ENCODE results near the gene SPDYE18. TPM values are rescaled to one million over a fixed set of nuclear protein-coding genes. Genes with fewer than 3 reads are reported as not detected.
"Not testable (repeated sequence)": the region's sequence is repeated elsewhere in the genome, so short reads cannot be mapped to it uniquely, and the experiment has no call there.

Gene SPDYE18
- total RNA-seq: 0.59 TPM

GRCh38 chr7:77062557-77062956 lies at the start of gene SPDYE18:
SPDYE18 (minus strand) TSS chr7:77062558; CDS start chr7:77060512, 2,046 bp downstream.
- not testable (repeated sequence) for DNase-seq

- DNase-seq: not testable (repeated sequence)
These were observed 46.0 kb upstream of the SPDYE18 start for GRCh38 chr7:77108362-77108761.

- DNase-seq: not testable (repeated sequence)
These were observed 45.3 kb upstream of the SPDYE18 start for GRCh38 chr7:77107659-77108058.

- DNase-seq: not testable (repeated sequence)
These were observed 43.5 kb upstream of the SPDYE18 start for GRCh38 chr7:77105904-77106303.

GRCh38 chr7:77102671-77103070 lies 40.3 kb upstream of the SPDYE18 start:
- DNase-seq: not testable (repeated sequence)

- DNase-seq: not testable (repeated sequence)
These were observed 38.8 kb upstream of the SPDYE18 start for GRCh38 chr7:77101187-77101586.

GRCh38 chr7:77100501-77100900 lies 38.1 kb upstream of the SPDYE18 start:
- DNase-seq: not testable (repeated sequence)

- DNase-seq: not testable (repeated sequence)
These were observed 29.9 kb upstream of the SPDYE18 start for GRCh38 chr7:77092301-77092700.

GRCh38 chr7:77082192-77082591 lies 19.8 kb upstream of the SPDYE18 start:
- DNase-seq: not testable (repeated sequence)

GRCh38 chr7:77080236-77080635 lies 17.9 kb upstream of the SPDYE18 start:
- not testable (repeated sequence) for DNase-seq

GRCh38 chr7:77079624-77080023 lies 17.3 kb upstream of the SPDYE18 start:
- not testable (repeated sequence) for DNase-seq

GRCh38 chr7:77079112-77079511 lies 16.8 kb upstream of the SPDYE18 start:
- not testable (repeated sequence) for DNase-seq

- DNase-seq: not testable (repeated sequence)
These were observed 14.7 kb upstream of the SPDYE18 start for GRCh38 chr7:77077060-77077459.

GRCh38 chr7:77074786-77075396 lies 12.5 kb upstream of the SPDYE18 start:
- not testable (repeated sequence) for DNase-seq

GRCh38 chr7:77071108-77071507 lies 8.8 kb upstream of the SPDYE18 start:
- DNase-seq: not testable (repeated sequence)

- not testable (repeated sequence) for DNase-seq
These were observed 3.5 kb upstream of the SPDYE18 start for GRCh38 chr7:77065869-77066268.

- not testable (repeated sequence) for DNase-seq
These were observed 1.4 kb upstream of the SPDYE18 start for GRCh38 chr7:77063732-77064131.

GRCh38 chr7:77032261-77032660 lies 30.1 kb downstream of the SPDYE18 start, which contains the start of gene SPDYE17:
SPDYE17 (minus strand) TSS chr7:77032361; CDS start chr7:77030570, 1,791 bp downstream.
- not testable (repeated sequence) for DNase-seq

- not testable (repeated sequence) for DNase-seq
These were observed 36.0 kb downstream of the SPDYE18 start for GRCh38 chr7:77026349-77026748.

- not testable (repeated sequence) for DNase-seq
These were observed 52.2 kb downstream of the SPDYE18 start for GRCh38 chr7:77010074-77010680.

- DNase-seq: not testable (repeated sequence)
These were observed 54.4 kb downstream of the SPDYE18 start for GRCh38 chr7:77008000-77008399.

GRCh38 chr7:77006127-77007110 lies 55.9 kb downstream of the SPDYE18 start:
- not testable (repeated sequence) for DNase-seq
